DOHH2 (cell line): ENCODE results near the gene ZNRF3.
"Not testable (repeated sequence)": the region's sequence is repeated elsewhere in the genome, so short reads cannot be mapped to it uniquely, and the experiment has no call there.

Experiments used
- H3F3A ChIP-seq: fragments of 200-600 bp; sonication (generic), shearing (Covaris generic); 2 replicates; pipeline ENCODE4 v1.6.0; 2016; ENCODE audit warnings: antibody characterized with exemption, mild to moderate bottlenecking; ENCODE audit not compliant: control insufficient read depth, insufficient read depth
- H3K27ac ChIP-seq: fragments of 200-600 bp; sonication (generic); 2 replicates; pipeline ENCODE4 v1.5.1; 2014; ENCODE audit warnings: low read depth, mild to moderate bottlenecking, low read length, moderate library complexity
- H3K27me3 ChIP-seq: fragments of 200-600 bp; sonication (generic); 2 replicates; pipeline ENCODE4 v1.6.1; 2014; ENCODE audit warnings: mild to moderate bottlenecking, low read length, mixed read lengths; ENCODE audit not compliant: control insufficient read depth
- H3K36me3 ChIP-seq: fragments of 200-600 bp; sonication (generic); 2 replicates; pipeline ENCODE4 v1.6.1; 2014; ENCODE audit warnings: mild to moderate bottlenecking, low read length, moderate library complexity, mixed read lengths; ENCODE audit not compliant: control insufficient read depth
- H3K4me1 ChIP-seq: fragments of 200-600 bp; sonication (generic); 2 replicates; pipeline ENCODE4 v1.6.1; 2014; ENCODE audit warnings: mild to moderate bottlenecking, low read length, mixed read lengths; ENCODE audit not compliant: control insufficient read depth
- H3K4me2 ChIP-seq: fragments of 200-600 bp; sonication (generic); 2 replicates; pipeline ENCODE4 v1.6.0; 2014; ENCODE audit warnings: mild to moderate bottlenecking, low read length, moderate library complexity
- H3K4me3 ChIP-seq: fragments of 200-600 bp; sonication (generic); 2 replicates; pipeline ENCODE4 v1.5.1; 2014; ENCODE audit warnings: mild to moderate bottlenecking, low read length, mixed read lengths
- H3K79me2 ChIP-seq: fragments of 200-600 bp; sonication (generic); 2 replicates; pipeline ENCODE4 v1.6.1; 2014; ENCODE audit warnings: mild to moderate bottlenecking, low read length, mixed read lengths; ENCODE audit not compliant: control insufficient read depth
- H3K9me2 ChIP-seq: fragments of 200-600 bp; sonication (generic); replicated peaks from 2 replicates; pipeline ENCODE4 v1.6.1; 2014; ENCODE audit warnings: mild to moderate bottlenecking, low read length, mixed read lengths; ENCODE audit not compliant: control insufficient read depth
- H3K9me3 ChIP-seq: fragments of 200-600 bp; sonication (generic); 2 replicates; pipeline ENCODE4 v1.6.1; 2014; ENCODE audit warnings: antibody characterized with exemption, low read length, mixed read lengths; ENCODE audit not compliant: control insufficient read depth, insufficient read depth
- H4K20me1 ChIP-seq: fragments of 200-600 bp; sonication (generic); 2 replicates; pipeline ENCODE4 v1.6.0; 2014; ENCODE audit warnings: low read depth, mild to moderate bottlenecking, antibody characterized with exemption, low read length, moderate library complexity; ENCODE audit not compliant: control insufficient read depth, insufficient read depth
- CTCF ChIP-seq: fragments of 200-600 bp; sonication (generic); IDR thresholded peaks from one replicate; pipeline ENCODE4 v1.5.1; 2014; ENCODE audit warnings: antibody characterized with exemption, mild to moderate bottlenecking, low read depth, low read length; ENCODE audit not compliant: poor library complexity, severe bottlenecking
- EZH2phosphoT487 ChIP-seq: fragments of 200-600 bp; sonication (generic); IDR thresholded peaks from 2 replicates; pipeline ENCODE4 v1.6.1; 2017; ENCODE audit warnings: borderline replicate concordance, mild to moderate bottlenecking, antibody characterized with exemption, low read length, moderate library complexity, mixed read lengths

ZNRF3 gene

GRCh38 chr22:28905256-28905832 is 22.0 kb downstream of the ZNRF3 start:
- TF ChIP-seq CTCF (no peak), EZH2phosphoT487 (no peak)
- Histone ChIP-seq H3K4me2 (no peak overlapping the region), H4K20me1 (no peaks in the 10 kb centered on the region)

GRCh38 chr22:28906312-28906711 is 22.9 kb downstream of the ZNRF3 start:
- H3K4me2 ChIP-seq: no peak overlapping the region
- peaks cover 19% of the 10 kb centered on the region for H3K27me3 ChIP-seq
- no peaks in the 10 kb centered on the region for H3K9me3 ChIP-seq
- TF ChIP-seq CTCF (no peak), EZH2phosphoT487 (no peak)
- no peaks in the 10 kb centered on the region for H3F3A ChIP-seq
- H3K4me3 ChIP-seq: no peak overlapping the region
- H3K27ac ChIP-seq: no peak overlapping the region
- no peaks in the 10 kb centered on the region for H3K36me3 ChIP-seq
- no peaks in the 10 kb centered on the region for H3K9me2 ChIP-seq
- no peaks in the 10 kb centered on the region for H3K79me2 ChIP-seq
- H3K4me1 ChIP-seq: no peaks in the 10 kb centered on the region
- no peaks in the 10 kb centered on the region for H4K20me1 ChIP-seq

More at GRCh38 chr22:28905256-28905832, 22.0 kb downstream of the ZNRF3 start:
- Histone ChIP-seq H3K27me3 (peaks cover 19% of the 10 kb centered on the region), H3K4me1 (no peaks in the 10 kb centered on the region), H3F3A (no peaks in the 10 kb centered on the region), H3K4me3 (no peak overlapping the region), H3K27ac (no peak overlapping the region), H3K79me2 (no peaks in the 10 kb centered on the region), H3K9me2 (no peaks in the 10 kb centered on the region), H3K9me3 (no peaks in the 10 kb centered on the region), H3K36me3 (no peaks in the 10 kb centered on the region)

GRCh38 chr22:28907311-28908008 is 24.1 kb downstream of the ZNRF3 start:
- Histone ChIP-seq H3K36me3 (no peaks in the 10 kb centered on the region), H3K79me2 (no peaks in the 10 kb centered on the region), H3K9me2 (no peaks in the 10 kb centered on the region), H3K4me2 (no peak overlapping the region), H3F3A (no peaks in the 10 kb centered on the region), H3K4me1 (no peaks in the 10 kb centered on the region), H4K20me1 (no peaks in the 10 kb centered on the region), H3K27me3 (peaks cover 19% of the 10 kb centered on the region), H3K27ac (no peak overlapping the region), H3K9me3 (no peaks in the 10 kb centered on the region), H3K4me3 (no peak overlapping the region)
- no peak for TF ChIP-seq CTCF
- TF ChIP-seq EZH2phosphoT487: no peak

GRCh38 chr22:28908810-28909209 is 25.4 kb downstream of the ZNRF3 start:
- not testable (repeated sequence) for H3K4me1 ChIP-seq, H3K4me3 ChIP-seq, H3K4me2 ChIP-seq, H3K79me2 ChIP-seq, H3F3A ChIP-seq, H3K9me2 ChIP-seq, H3K27ac ChIP-seq, H3K9me3 ChIP-seq, H4K20me1 ChIP-seq, H3K36me3 ChIP-seq
- peaks cover 19% of the 10 kb centered on the region for H3K27me3 ChIP-seq
